ENCODE results near the gene MESP1.

MESP1 gene

DNA sequence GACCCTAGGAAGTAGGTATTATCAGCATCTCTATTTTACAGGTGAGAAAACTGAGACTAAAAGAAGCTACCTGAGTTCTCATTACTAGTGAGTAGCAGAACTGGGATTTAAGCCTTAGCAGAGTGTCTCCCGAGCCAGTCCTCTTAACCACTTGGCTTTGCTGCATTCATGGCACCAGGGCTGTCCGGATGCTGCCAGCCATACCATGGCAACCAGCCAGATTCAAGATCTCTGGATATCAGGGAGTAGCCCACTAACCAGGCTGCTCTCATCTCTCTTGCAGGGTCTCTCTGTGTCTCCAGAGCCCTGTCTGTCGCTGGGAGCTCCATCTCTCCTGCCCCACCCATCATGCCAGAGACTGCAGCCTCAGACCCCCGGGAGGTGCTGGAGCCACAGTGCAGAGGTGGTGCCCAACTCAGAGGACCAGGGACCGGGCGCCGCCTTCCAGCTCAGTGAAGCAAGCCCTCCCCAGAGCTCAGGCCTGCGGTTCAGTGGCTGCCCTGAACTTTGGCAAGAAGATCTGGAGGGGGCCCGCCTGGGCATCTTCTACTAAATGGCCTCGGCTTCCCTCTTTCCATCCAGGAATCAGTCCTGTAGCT lies 26.8 kb upstream of the MESP1 start:
- Histone ChIP-seq H3K4me1 (ENCODE audit: low read length) (peaks cover 36% of the 10 kb centered on the region), H3K27me3 (replicated peaks; ENCODE audit: insufficient read depth, low read length) (no peaks in the 10 kb centered on the region), H3K4me3 (ENCODE audit: low read length) (no peak overlapping the region), H3K4me2 (ENCODE audit: low read depth, low read length) (no peak overlapping the region), H4K20me1 (ENCODE audit: insufficient read depth, low read length) (no peaks in the 10 kb centered on the region), H3K9ac (ENCODE audit: low read length) (no peak overlapping the region), H3K9me2 (replicated peaks; ENCODE audit: insufficient read depth, low read length) (no peaks in the 10 kb centered on the region), H3K9me3 (replicated peaks; ENCODE audit: insufficient read depth, low read length) (no peaks in the 10 kb centered on the region), H3K27ac (ENCODE audit: low read length) (no peak overlapping the region), H3K36me3 (replicated peaks; ENCODE audit: insufficient read depth, low read length) (no peaks in the 10 kb centered on the region), H2AFZ (ENCODE audit: low read length) (no peak overlapping the region), H3K79me2 (ENCODE audit: low read length) (no peaks in the 10 kb centered on the region), H3F3A (ENCODE audit: insufficient read depth, low read length) (peaks cover 20% of the 10 kb centered on the region)
- no peak for TF ChIP-seq EZH2phosphoT487 (IDR thresholded peaks at IDR 0.05; ENCODE audit: low read length)
- DNase-seq = no peak

GRCh38 chr15:89777073-89777751 lies 26.2 kb upstream of the MESP1 start:
- H3K4me2 ChIP-seq (ENCODE audit: low read depth, low read length) = no peak overlapping the region; the same call in 1 of the 2 replicates

DNA sequence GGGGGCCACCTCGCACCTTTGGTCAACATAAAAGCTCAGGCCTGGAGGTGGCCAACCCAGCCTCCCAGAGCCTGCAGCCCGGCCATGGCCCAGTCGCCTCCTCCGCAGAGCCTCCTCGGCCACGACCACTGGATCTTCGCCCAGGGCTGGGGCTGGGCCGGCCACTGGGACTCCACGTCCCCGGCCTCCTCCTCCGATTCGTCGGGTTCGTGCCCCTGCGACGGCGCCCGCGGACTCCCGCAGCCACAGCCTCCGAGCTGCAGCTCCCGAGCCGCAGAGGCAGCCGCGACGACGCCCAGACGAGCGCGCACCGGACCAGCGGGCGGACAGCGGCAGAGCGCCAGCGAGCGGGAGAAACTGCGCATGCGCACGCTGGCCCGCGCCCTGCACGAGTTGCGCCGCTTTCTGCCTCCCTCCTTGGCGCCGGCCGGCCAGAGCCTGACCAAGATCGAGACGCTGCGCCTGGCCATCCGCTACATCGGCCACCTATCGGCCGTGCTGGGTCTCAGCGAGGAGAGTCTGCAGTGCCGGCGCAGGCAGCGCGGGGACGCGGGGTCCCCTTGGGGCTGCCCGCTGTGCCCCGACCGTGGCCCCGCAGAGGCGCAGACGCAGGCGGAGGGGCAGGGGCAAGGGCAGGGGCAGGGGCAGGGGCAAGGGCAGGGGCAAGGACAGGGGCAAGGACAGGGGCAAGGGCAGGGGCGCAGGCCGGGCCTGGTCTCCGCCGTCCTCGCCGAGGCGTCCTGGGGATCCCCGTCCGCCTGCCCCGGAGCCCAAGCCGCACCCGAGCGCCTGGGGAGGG lies 25.4 kb upstream of the MESP1 start, which contains the start of gene MESP2:
Gene MESP2, plus strand, starts transcription at position 59 of the 799 bp plus-strand sequence. Its CDS starts 26 bp downstream, at position 85.
- H3K9me2 ChIP-seq (replicated peaks; ENCODE audit: insufficient read depth, low read length) = no peaks in the 10 kb centered on the region
- TF ChIP-seq EZH2 (optimal IDR thresholded peaks at IDR 0.05; ENCODE audit: low read depth, low read length) (no peak), EZH2phosphoT487 (IDR thresholded peaks at IDR 0.05; ENCODE audit: low read length) (no peak)
- TF ChIP-seq, protein P1, sequence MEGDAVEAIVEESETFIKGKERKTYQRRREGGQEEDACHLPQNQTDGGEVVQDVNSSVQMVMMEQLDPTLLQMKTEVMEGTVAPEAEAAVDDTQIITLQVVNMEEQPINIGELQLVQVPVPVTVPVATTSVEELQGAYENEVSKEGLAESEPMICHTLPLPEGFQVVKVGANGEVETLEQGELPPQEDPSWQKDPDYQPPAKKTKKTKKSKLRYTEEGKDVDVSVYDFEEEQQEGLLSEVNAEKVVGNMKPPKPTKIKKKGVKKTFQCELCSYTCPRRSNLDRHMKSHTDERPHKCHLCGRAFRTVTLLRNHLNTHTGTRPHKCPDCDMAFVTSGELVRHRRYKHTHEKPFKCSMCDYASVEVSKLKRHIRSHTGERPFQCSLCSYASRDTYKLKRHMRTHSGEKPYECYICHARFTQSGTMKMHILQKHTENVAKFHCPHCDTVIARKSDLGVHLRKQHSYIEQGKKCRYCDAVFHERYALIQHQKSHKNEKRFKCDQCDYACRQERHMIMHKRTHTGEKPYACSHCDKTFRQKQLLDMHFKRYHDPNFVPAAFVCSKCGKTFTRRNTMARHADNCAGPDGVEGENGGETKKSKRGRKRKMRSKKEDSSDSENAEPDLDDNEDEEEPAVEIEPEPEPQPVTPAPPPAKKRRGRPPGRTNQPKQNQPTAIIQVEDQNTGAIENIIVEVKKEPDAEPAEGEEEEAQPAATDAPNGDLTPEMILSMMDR (IDR thresholded peaks at IDR 0.05; ENCODE audit: low read length) = no peak
- peaks cover 13% of the 10 kb centered on the region for H3F3A ChIP-seq (ENCODE audit: insufficient read depth, low read length)
- peaks cover 27% of the 10 kb centered on the region for H3K4me1 ChIP-seq (ENCODE audit: low read length)
- H3K27ac ChIP-seq (ENCODE audit: low read length) = no peak within 1 kb of the TSS
- no peaks in the 10 kb centered on the region for H3K79me2 ChIP-seq (ENCODE audit: low read length)
- H3K4me3 ChIP-seq (ENCODE audit: low read length) = peak within 1 kb of the TSS; percentile 52
- DNase-seq = peak; percentile 79
- no peaks in the 10 kb centered on the region for H3K27me3 ChIP-seq (replicated peaks; ENCODE audit: insufficient read depth, low read length)
- no peaks in the 10 kb centered on the region for H3K36me3 ChIP-seq (replicated peaks; ENCODE audit: insufficient read depth, low read length)
- peak within 1 kb of the TSS; percentile 86 for H3K4me2 ChIP-seq (ENCODE audit: low read depth, low read length)
- peak within 1 kb of the TSS; percentile 43; the same call in 1 of the 2 replicates for H3K9ac ChIP-seq (ENCODE audit: low read length)
- H4K20me1 ChIP-seq (ENCODE audit: insufficient read depth, low read length) = no peaks in the 10 kb centered on the region
- no peaks in the 10 kb centered on the region for H3K9me3 ChIP-seq (replicated peaks; ENCODE audit: insufficient read depth, low read length)
- peak within 1 kb of the TSS; percentile 85 for H2AFZ ChIP-seq (ENCODE audit: low read length)

More at GRCh38 chr15:89777073-89777751, 26.2 kb upstream of the MESP1 start:
- DNase-seq = no peak
- Histone ChIP-seq H3K79me2 (ENCODE audit: low read length) (no peaks in the 10 kb centered on the region), H3K9me2 (replicated peaks; ENCODE audit: insufficient read depth, low read length) (no peaks in the 10 kb centered on the region), H4K20me1 (ENCODE audit: insufficient read depth, low read length) (no peaks in the 10 kb centered on the region), H2AFZ (ENCODE audit: low read length) (no peak overlapping the region), H3K36me3 (replicated peaks; ENCODE audit: insufficient read depth, low read length) (no peaks in the 10 kb centered on the region), H3K4me3 (ENCODE audit: low read length) (no peak overlapping the region), H3K27me3 (replicated peaks; ENCODE audit: insufficient read depth, low read length) (no peaks in the 10 kb centered on the region), H3K27ac (ENCODE audit: low read length) (no peak overlapping the region), H3K9me3 (replicated peaks; ENCODE audit: insufficient read depth, low read length) (no peaks in the 10 kb centered on the region), H3F3A (ENCODE audit: insufficient read depth, low read length) (peaks cover 20% of the 10 kb centered on the region), H3K4me1 (ENCODE audit: low read length) (peaks cover 32% of the 10 kb centered on the region), H3K9ac (ENCODE audit: low read length) (no peak overlapping the region)
- TF ChIP-seq, protein P1 (IDR thresholded peaks at IDR 0.05; ENCODE audit: low read length) = no peak
- TF ChIP-seq EZH2phosphoT487 (IDR thresholded peaks at IDR 0.05; ENCODE audit: low read length) (no peak), EZH2 (optimal IDR thresholded peaks at IDR 0.05; ENCODE audit: low read depth, low read length) (no peak)
